ENCODE data around the gene MSS51. TPM values are rescaled to one million over a fixed set of nuclear protein-coding genes. Genes with fewer than 3 reads are reported as not detected.

Gene MSS51
- total RNA-seq, 1 experiment from 2014 or later: 1.7 TPM

DNA sequence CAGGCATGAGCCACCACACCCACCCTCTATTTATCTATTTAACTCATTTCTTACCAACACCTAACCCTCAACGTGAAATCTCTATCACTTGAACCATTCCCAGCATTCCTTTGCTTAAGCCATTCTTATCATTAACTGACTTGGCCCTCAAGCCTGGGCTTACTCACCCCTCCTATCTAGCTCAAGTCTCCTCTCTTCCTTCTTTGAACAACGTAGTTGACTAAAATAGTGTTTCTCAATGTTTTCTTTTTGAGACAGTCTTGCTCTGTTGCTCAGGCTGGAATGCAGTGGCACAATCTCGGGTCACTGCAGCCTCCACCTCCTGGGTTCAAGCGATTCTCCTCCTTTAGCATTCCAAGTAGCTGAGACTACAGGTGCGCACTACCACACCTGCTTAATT lies 26.5 kb downstream of the MSS51 start:
- Histone ChIP-seq H3K36me3 (ENCODE audit: control insufficient read depth in 1 of 2, insufficient read depth in 2 of 2, low read length in 2 of 2) (no peaks in the 10 kb centered on the region), H3K27ac (ENCODE audit: low read depth, low read length) (no peak overlapping the region), H3K9me3 (ENCODE audit: control insufficient read depth in 1 of 2, insufficient read depth in 1 of 2, low read depth in 1 of 2, low read length in 2 of 2) (no peaks in the 10 kb centered on the region), H3K4me3 (replicated peaks in 1 of 2; ENCODE audit: low read depth in 1 of 2, low read length in 2 of 2) (no peak overlapping the region), H4K20me1 (ENCODE audit: insufficient read depth) (peaks cover 9% of the 10 kb centered on the region; the same call in 1 of the 2 replicates), H3K9me2 (ENCODE audit: insufficient read depth) (no peaks in the 10 kb centered on the region), H2AFZ (ENCODE audit: low read depth, low read length, poor library complexity, severe bottlenecking) (no peak overlapping the region), H3K9ac (ENCODE audit: low read length) (no peak overlapping the region), H3K4me2 (ENCODE audit: low read length) (no peak overlapping the region), H3K27me3 (ENCODE audit: insufficient read depth, low read length) (no peaks in the 10 kb centered on the region), H3K4me1 (ENCODE audit: control insufficient read depth in 1 of 2, insufficient read depth in 2 of 2, low read length in 2 of 2) (peaks cover 5 to 16% of the 10 kb centered on the region in 2 experiments), H3K79me2 (ENCODE audit: insufficient read depth, low read length) (peaks cover 97% of the 10 kb centered on the region)
- intact Hi-C loops (cut with micrococcal nuclease): no loop called here
- ChIA-PET POLR2A (no interaction called here), CTCF (interaction anchor here (0.7 to 1.3 kb wide), 2 partner anchors 9 to 143 kb away, joined by 3 to 6 read pairs; no protein-coding TSS in a partner anchor), RAD21 (ENCODE audit: low non-redundant PET in 1 of 2, low total read pairs in 2 of 2, uncharacterized antibody in 2 of 2, unreplicated experiment in 2 of 2) (no interaction called here)
- TF ChIP-seq TCF7L2 (IDR thresholded peaks at IDR 0.05; ENCODE audit: borderline replicate concordance, extremely low read depth, insufficient read depth, insufficient read length) (no peak), EZH2phosphoT487 (IDR thresholded peaks at IDR 0.05; ENCODE audit: borderline replicate concordance) (no peak), CTCF (IDR thresholded peaks at IDR 0.05 in 2 of 3, conservative IDR thresholded peaks at IDR 0.05 in 1 of 3; ENCODE audit: borderline replicate concordance in 1 of 3, insufficient read depth in 1 of 3, low read depth in 2 of 3, low read length in 2 of 3) (no peak), SP1 (IDR thresholded peaks at IDR 0.05; ENCODE audit: low read depth) (no peak), REST (IDR thresholded peaks at IDR 0.05; ENCODE audit: low read depth) (no peak), ELF1 (IDR thresholded peaks at IDR 0.05; ENCODE audit: borderline replicate concordance, low read depth) (no peak), SIN3A (IDR thresholded peaks at IDR 0.05; ENCODE audit: low read depth) (no peak)
- DNase-seq (ENCODE audit: low read depth, low spot score) (no peak), ATAC-seq (no peak)
- no TSS peak for BruUV-seq (replicated peaks)
